GM23338 (cell line): Measurements from ENCODE around the gene NPAS3. TPM values are rescaled to one million over a fixed set of nuclear protein-coding genes. Genes with fewer than 3 reads are reported as not detected.

Source experiments
- ATAC-seq: fragments of 200-7000 bp; cut with Tn5 transposase; 3 replicates; pipeline ENCODE4 v1.9.1; 2020
- DNase-seq: peaks from one replicate; pipeline ENCODE4 v3.0.0-alpha.2; 2015; ENCODE audit warnings: low spot score
- H2AFZ ChIP-seq: fragments of 200-600 bp; sonication (generic); 2 replicates; pipeline ENCODE4 v1.8.0; 2016; ENCODE audit warnings: antibody characterized with exemption, mild to moderate bottlenecking, moderate library complexity
- H3F3A ChIP-seq: fragments of 200-600 bp; sonication (generic); replicated peaks from 2 replicates; pipeline ENCODE4 v1.8.0; 2017; ENCODE audit warnings: antibody characterized with exemption, mixed run types, low read depth
- H3K27ac ChIP-seq: fragments of 200-600 bp; sonication (generic); 2 replicates; pipeline ENCODE4 v1.6.1; 2016; ENCODE audit warnings: low read depth
- H3K27me3 ChIP-seq: fragments of 200-600 bp; sonication (generic); 2 replicates; pipeline ENCODE4 v1.8.0; 2016; ENCODE audit warnings: mild to moderate bottlenecking, mixed run types, moderate library complexity; ENCODE audit not compliant: insufficient read depth
- H3K36me3 ChIP-seq: fragments of 200-600 bp; sonication (generic); 2 replicates; pipeline ENCODE4 v1.8.0; 2016; ENCODE audit warnings: mild to moderate bottlenecking; ENCODE audit not compliant: insufficient read depth
- H3K4me1 ChIP-seq: fragments of 200-600 bp; sonication (generic); 2 replicates; pipeline ENCODE4 v1.8.0; 2016; ENCODE audit warnings: mild to moderate bottlenecking, moderate library complexity; ENCODE audit not compliant: insufficient read depth
- H3K4me2 ChIP-seq: fragments of 200-600 bp; sonication (generic); 2 replicates; pipeline ENCODE4 v1.7.1; 2017; ENCODE audit warnings: mixed run types
- H3K4me3 ChIP-seq: fragments of 200-600 bp; sonication (generic); 2 replicates; pipeline ENCODE4 v1.6.1; 2016; ENCODE audit warnings: mixed run types
- H3K79me2 ChIP-seq: fragments of 200-600 bp; sonication (generic); replicated peaks from 2 replicates; pipeline ENCODE4 v1.8.0; 2017; ENCODE audit warnings: mild to moderate bottlenecking; ENCODE audit not compliant: insufficient read depth
- H3K9me2 ChIP-seq: fragments of 200-600 bp; sonication (generic); 2 replicates; pipeline ENCODE4 v1.8.0; 2017; ENCODE audit not compliant: insufficient read depth
- H4K20me1 ChIP-seq: fragments of 200-600 bp; sonication (generic); replicated peaks from 2 replicates; pipeline ENCODE4 v1.8.0; 2017; ENCODE audit warnings: mild to moderate bottlenecking; ENCODE audit not compliant: insufficient read depth
- H3K27ac Mint-ChIP-seq: 2 replicates; pipeline ENCODE4 v1.8.0; 2020; ENCODE audit warnings: inconsistent platforms, mild to moderate bottlenecking, moderate library complexity, mixed read lengths
- H3K27me3 Mint-ChIP-seq: 3 replicates; pipeline ENCODE4 v1.8.0; 2022; ENCODE audit warnings: low read depth, mild to moderate bottlenecking, moderate library complexity, mixed read lengths, inconsistent platforms; ENCODE audit not compliant: insufficient read depth, poor library complexity
- H3K36me3 Mint-ChIP-seq: 3 replicates; pipeline ENCODE4 v1.8.0; 2021; ENCODE audit warnings: low read depth, mild to moderate bottlenecking, inconsistent platforms, moderate library complexity, mixed read lengths
- H3K4me1 Mint-ChIP-seq: 3 replicates; pipeline ENCODE4 v1.8.0; 2020; ENCODE audit warnings: mild to moderate bottlenecking, inconsistent platforms, mixed read lengths
- H3K4me3 Mint-ChIP-seq: 3 replicates; pipeline ENCODE4 v1.8.0; 2021; ENCODE audit warnings: moderate library complexity, mild to moderate bottlenecking, inconsistent platforms, mixed read lengths
- H3K9me3 Mint-ChIP-seq: 3 replicates; pipeline ENCODE4 v1.8.0; 2020; ENCODE audit warnings: moderate library complexity, mild to moderate bottlenecking, inconsistent platforms, mixed read lengths
- CREB1 ChIP-seq: fragments of 250-450 bp; sonication (Bioruptor Pico); IDR thresholded peaks from 2 replicates; pipeline ENCODE4 v1.5.0; 2020; ENCODE audit warnings: low read depth, mild to moderate bottlenecking, moderate library complexity
- EZH2 ChIP-seq: fragments of 200-600 bp; sonication (generic); IDR thresholded peaks from one replicate; pipeline ENCODE4 v1.8.0; 2017; ENCODE audit warnings: antibody characterized with exemption, mild to moderate bottlenecking, low read depth; ENCODE audit not compliant: unreplicated experiment
- EZH2phosphoT487 ChIP-seq: fragments of 200-600 bp; sonication (generic); IDR thresholded peaks from one replicate; pipeline ENCODE4 v1.8.1; 2018; ENCODE audit warnings: antibody characterized with exemption; ENCODE audit not compliant: unreplicated experiment
- JUNB ChIP-seq: IDR thresholded peaks from one replicate; pipeline ENCODE4 v1.6.1; 2016; ENCODE audit warnings: antibody characterized with exemption; ENCODE audit not compliant: unreplicated experiment
- NANOG ChIP-seq: IDR thresholded peaks from 2 replicates; pipeline ENCODE4 v1.6.1; 2016; ENCODE audit warnings: antibody characterized with exemption, borderline replicate concordance
- POLR2AphosphoS5 ChIP-seq: IDR thresholded peaks from 2 replicates; pipeline ENCODE4 v1.6.1; 2016; ENCODE audit warnings: antibody characterized with exemption, low read depth
- REST ChIP-seq: IDR thresholded peaks from one replicate; pipeline ENCODE4 v1.6.1; 2018; ENCODE audit warnings: antibody characterized with exemption; ENCODE audit not compliant: unreplicated experiment
- STAT1 ChIP-seq: IDR thresholded peaks from one replicate; pipeline ENCODE4 v1.6.1; 2016; ENCODE audit warnings: antibody characterized with exemption; ENCODE audit not compliant: unreplicated experiment
- ZNF114 ChIP-seq: fragments of 250-450 bp; sonication (Bioruptor Pico); IDR thresholded peaks from 2 replicates; pipeline ENCODE4 v1.5.0; 2020; ENCODE audit warnings: mild to moderate bottlenecking, moderate library complexity
- ZNF331 ChIP-seq: fragments of 250-450 bp; sonication (Bioruptor Pico); IDR thresholded peaks from 2 replicates; pipeline ENCODE4 v1.5.0; 2020; ENCODE audit warnings: low read depth, mild to moderate bottlenecking, moderate library complexity
- polyA plus RNA-seq: library from polyadenylated mRNA; unstranded; fragments of >200 nt; fragmentation: Nextera tagmentation; extraction: Ambion mirVana; gene quantifications from 2 replicates; pipeline ENCODE4 v1.2.1, GENCODE V29; 2016
- total RNA-seq: library from RNA; depleted of rRNA; stranded (reverse); fragments of >200 nt; shearing (Covaris generic); gene quantifications from 2 replicates; pipeline ENCODE4 v1.2.3, GENCODE V29; 2014
- TF ChIP-seq, protein P1 (sequence below): IDR thresholded peaks from 2 replicates; pipeline ENCODE4 v1.6.1; 2016; ENCODE audit warnings: antibody characterized with exemption
- TF ChIP-seq, protein P2 (sequence below): fragments of 250-450 bp; sonication (Bioruptor Pico); IDR thresholded peaks from 2 replicates; pipeline ENCODE4 v1.5.0; 2020; ENCODE audit warnings: mild to moderate bottlenecking, moderate library complexity
- TF ChIP-seq, protein P3 (sequence below), 2 experiments: fragments of 200-600 bp in 1 of 2; sonication (generic) in 1 of 2; conservative IDR thresholded peaks; 2 replicates each; pipeline versions ENCODE4 v1.5.1 to v1.6.1; 2016 to 2017; ENCODE audit warnings: antibody characterized with exemption in 2 of 2, low read depth in 2 of 2, mild to moderate bottlenecking in 2 of 2, moderate library complexity in 1 of 2

NPAS3 gene
- total and polyA plus RNA-seq, 2 experiments from 2014 or later, result 0.17 to 0.19 TPM

DNA sequence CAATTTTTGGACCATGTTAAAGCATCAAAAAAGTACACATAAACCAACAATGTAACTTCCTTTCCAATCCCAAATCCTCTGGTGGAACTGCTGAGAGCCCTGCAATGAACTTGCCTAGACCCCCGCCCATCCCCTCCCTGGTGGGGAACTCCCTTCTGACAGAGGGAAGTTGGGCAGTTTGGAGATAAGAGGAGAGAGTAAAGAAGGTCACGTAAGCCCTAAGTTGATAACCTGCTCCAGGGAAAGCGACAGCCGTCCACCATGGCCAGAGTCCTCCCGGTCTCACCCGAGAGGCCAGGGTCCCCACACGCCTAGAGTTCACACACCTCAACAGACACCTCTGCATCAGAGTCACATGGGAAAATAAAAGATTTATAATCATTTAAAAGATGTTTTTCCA lies 873.5 kb downstream of the NPAS3 start:
- no peak overlapping the region for H3K4me3 Mint-ChIP-seq

More for the DNA sequence above, 873.5 kb downstream of the NPAS3 start:
- Histone ChIP-seq H3F3A (no peaks in the 10 kb centered on the region), H4K20me1 (no peaks in the 10 kb centered on the region), H2AFZ (no peak overlapping the region), H3K27ac (no peak overlapping the region), H3K36me3 (no peaks in the 10 kb centered on the region), H3K79me2 (no peaks in the 10 kb centered on the region), H3K9me2 (peaks cover 11% of the 10 kb centered on the region; the same call in 1 of the 2 replicates), H3K4me1 (no peaks in the 10 kb centered on the region), H3K27me3 (no peaks in the 10 kb centered on the region), H3K4me3 (no peak overlapping the region), H3K4me2 (no peak overlapping the region)
- ATAC-seq, result no peak
- TF ChIP-seq REST (no peak), NANOG (no peak), ZNF331 (CRISPR knock-in tag) (no peak), STAT1 (no peak), EZH2phosphoT487 (no peak), CREB1 (no peak), JUNB (no peak), EZH2 (no peak), POLR2AphosphoS5 (no peak), ZNF114 (no peak)
- TF ChIP-seq, protein P1, sequence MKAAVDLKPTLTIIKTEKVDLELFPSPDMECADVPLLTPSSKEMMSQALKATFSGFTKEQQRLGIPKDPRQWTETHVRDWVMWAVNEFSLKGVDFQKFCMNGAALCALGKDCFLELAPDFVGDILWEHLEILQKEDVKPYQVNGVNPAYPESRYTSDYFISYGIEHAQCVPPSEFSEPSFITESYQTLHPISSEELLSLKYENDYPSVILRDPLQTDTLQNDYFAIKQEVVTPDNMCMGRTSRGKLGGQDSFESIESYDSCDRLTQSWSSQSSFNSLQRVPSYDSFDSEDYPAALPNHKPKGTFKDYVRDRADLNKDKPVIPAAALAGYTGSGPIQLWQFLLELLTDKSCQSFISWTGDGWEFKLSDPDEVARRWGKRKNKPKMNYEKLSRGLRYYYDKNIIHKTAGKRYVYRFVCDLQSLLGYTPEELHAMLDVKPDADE, result no peak
- TF ChIP-seq, protein P2, sequence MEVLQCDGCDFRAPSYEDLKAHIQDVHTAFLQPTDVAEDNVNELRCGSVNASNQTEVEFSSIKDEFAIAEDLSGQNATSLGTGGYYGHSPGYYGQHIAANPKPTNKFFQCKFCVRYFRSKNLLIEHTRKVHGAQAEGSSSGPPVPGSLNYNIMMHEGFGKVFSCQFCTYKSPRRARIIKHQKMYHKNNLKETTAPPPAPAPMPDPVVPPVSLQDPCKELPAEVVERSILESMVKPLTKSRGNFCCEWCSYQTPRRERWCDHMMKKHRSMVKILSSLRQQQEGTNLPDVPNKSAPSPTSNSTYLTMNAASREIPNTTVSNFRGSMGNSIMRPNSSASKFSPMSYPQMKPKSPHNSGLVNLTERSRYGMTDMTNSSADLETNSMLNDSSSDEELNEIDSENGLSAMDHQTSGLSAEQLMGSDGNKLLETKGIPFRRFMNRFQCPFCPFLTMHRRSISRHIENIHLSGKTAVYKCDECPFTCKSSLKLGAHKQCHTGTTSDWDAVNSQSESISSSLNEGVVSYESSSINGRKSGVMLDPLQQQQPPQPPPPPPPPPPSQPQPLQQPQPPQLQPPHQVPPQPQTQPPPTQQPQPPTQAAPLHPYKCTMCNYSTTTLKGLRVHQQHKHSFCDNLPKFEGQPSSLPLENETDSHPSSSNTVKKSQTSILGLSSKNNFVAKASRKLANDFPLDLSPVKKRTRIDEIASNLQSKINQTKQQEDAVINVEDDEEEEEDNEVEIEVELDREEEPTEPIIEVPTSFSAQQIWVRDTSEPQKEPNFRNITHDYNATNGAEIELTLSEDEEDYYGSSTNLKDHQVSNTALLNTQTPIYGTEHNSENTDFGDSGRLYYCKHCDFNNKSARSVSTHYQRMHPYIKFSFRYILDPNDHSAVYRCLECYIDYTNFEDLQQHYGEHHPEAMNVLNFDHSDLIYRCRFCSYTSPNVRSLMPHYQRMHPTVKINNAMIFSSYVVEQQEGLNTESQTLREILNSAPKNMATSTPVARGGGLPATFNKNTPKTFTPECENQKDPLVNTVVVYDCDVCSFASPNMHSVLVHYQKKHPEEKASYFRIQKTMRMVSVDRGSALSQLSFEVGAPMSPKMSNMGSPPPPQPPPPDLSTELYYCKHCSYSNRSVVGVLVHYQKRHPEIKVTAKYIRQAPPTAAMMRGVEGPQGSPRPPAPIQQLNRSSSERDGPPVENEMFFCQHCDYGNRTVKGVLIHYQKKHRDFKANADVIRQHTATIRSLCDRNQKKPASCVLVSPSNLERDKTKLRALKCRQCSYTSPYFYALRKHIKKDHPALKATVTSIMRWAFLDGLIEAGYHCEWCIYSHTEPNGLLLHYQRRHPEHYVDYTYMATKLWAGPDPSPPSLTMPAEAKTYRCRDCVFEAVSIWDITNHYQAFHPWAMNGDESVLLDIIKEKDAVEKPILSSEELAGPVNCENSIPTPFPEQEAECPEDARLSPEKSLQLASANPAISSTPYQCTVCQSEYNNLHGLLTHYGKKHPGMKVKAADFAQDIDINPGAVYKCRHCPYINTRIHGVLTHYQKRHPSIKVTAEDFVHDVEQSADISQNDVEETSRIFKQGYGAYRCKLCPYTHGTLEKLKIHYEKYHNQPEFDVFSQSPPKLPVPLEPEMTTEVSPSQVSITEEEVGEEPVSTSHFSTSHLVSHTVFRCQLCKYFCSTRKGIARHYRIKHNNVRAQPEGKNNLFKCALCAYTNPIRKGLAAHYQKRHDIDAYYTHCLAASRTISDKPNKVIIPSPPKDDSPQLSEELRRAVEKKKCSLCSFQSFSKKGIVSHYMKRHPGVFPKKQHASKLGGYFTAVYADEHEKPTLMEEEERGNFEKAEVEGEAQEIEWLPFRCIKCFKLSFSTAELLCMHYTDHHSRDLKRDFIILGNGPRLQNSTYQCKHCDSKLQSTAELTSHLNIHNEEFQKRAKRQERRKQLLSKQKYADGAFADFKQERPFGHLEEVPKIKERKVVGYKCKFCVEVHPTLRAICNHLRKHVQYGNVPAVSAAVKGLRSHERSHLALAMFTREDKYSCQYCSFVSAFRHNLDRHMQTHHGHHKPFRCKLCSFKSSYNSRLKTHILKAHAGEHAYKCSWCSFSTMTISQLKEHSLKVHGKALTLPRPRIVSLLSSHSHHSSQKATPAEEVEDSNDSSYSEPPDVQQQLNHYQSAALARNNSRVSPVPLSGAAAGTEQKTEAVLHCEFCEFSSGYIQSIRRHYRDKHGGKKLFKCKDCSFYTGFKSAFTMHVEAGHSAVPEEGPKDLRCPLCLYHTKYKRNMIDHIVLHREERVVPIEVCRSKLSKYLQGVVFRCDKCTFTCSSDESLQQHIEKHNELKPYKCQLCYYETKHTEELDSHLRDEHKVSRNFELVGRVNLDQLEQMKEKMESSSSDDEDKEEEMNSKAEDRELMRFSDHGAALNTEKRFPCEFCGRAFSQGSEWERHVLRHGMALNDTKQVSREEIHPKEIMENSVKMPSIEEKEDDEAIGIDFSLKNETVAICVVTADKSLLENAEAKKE, result no peak
- TF ChIP-seq, protein P3, sequence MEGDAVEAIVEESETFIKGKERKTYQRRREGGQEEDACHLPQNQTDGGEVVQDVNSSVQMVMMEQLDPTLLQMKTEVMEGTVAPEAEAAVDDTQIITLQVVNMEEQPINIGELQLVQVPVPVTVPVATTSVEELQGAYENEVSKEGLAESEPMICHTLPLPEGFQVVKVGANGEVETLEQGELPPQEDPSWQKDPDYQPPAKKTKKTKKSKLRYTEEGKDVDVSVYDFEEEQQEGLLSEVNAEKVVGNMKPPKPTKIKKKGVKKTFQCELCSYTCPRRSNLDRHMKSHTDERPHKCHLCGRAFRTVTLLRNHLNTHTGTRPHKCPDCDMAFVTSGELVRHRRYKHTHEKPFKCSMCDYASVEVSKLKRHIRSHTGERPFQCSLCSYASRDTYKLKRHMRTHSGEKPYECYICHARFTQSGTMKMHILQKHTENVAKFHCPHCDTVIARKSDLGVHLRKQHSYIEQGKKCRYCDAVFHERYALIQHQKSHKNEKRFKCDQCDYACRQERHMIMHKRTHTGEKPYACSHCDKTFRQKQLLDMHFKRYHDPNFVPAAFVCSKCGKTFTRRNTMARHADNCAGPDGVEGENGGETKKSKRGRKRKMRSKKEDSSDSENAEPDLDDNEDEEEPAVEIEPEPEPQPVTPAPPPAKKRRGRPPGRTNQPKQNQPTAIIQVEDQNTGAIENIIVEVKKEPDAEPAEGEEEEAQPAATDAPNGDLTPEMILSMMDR (conservative IDR thresholded peaks at IDR 0.05; ENCODE audit: low read depth in 2 of 2), result no peak
- Mint-ChIP-seq H3K27me3 (no peaks in the 10 kb centered on the region), H3K9me3 (no peaks in the 10 kb centered on the region), H3K36me3 (no peaks in the 10 kb centered on the region), H3K27ac (no peak overlapping the region), H3K4me1 (no peaks in the 10 kb centered on the region)
- DNase-seq, result no peak
